GM10847 (cell line): ENCODE data around the gene USP54.
A peak's percentile ranks its signal among the peaks of the same experiment; 100 is the strongest.

Experiments used
- POLR2A ChIP-seq: IDR thresholded peaks from 2 replicates; pipeline ENCODE4 v1.6.1; 2011; ENCODE audit not compliant: insufficient read length; ENCODE audit errors: extremely low read depth

Gene USP54

GRCh38 chr10:73590881-73591799 is at the start of gene USP54:
USP54 (minus strand) TSS chr10:73591342; CDS start chr10:73575658, 15,684 bp downstream.
- no peak for TF ChIP-seq POLR2A

- no peak for TF ChIP-seq POLR2A
Measured at GRCh38 chr10:73639286-73639685, 48.1 kb upstream of the USP54 start.

- TF ChIP-seq POLR2A: no peak
Measured at GRCh38 chr10:73635781-73636180, 44.6 kb upstream of the USP54 start.

GRCh38 chr10:73634421-73634820 is 43.3 kb upstream of the USP54 start:
- no peak for TF ChIP-seq POLR2A

GRCh38 chr10:73629165-73629564 is 38.0 kb upstream of the USP54 start:
- TF ChIP-seq POLR2A: no peak

GRCh38 chr10:73628405-73628804 is 37.3 kb upstream of the USP54 start:
- TF ChIP-seq POLR2A: no peak

GRCh38 chr10:73627300-73627699 is 36.2 kb upstream of the USP54 start:
- TF ChIP-seq POLR2A: no peak

- TF ChIP-seq POLR2A: peak; percentile 75
Measured at GRCh38 chr10:73625884-73626752, 35.0 kb upstream of the USP54 start.

- TF ChIP-seq POLR2A: no peak
Measured at GRCh38 chr10:73625004-73625883, 34.1 kb upstream of the USP54 start.

- no peak for TF ChIP-seq POLR2A
Measured at GRCh38 chr10:73623056-73623455, 31.9 kb upstream of the USP54 start.

- no peak for TF ChIP-seq POLR2A
Measured at GRCh38 chr10:73614720-73615119, 23.6 kb upstream of the USP54 start.

GRCh38 chr10:73609116-73609515 is 18.0 kb upstream of the USP54 start:
- no peak for TF ChIP-seq POLR2A

- no peak for TF ChIP-seq POLR2A
Measured at GRCh38 chr10:73601486-73601921, 10.4 kb upstream of the USP54 start.

GRCh38 chr10:73597346-73597745 is 6.2 kb upstream of the USP54 start:
- no peak for TF ChIP-seq POLR2A

GRCh38 chr10:73593812-73594211 is 2.7 kb upstream of the USP54 start:
- TF ChIP-seq POLR2A: no peak

GRCh38 chr10:73593110-73593509 is 2.0 kb upstream of the USP54 start:
- no peak for TF ChIP-seq POLR2A
